HG02938 (cell line): ENCODE results near the gene VASN.

Experiments
- ATAC-seq: cut with Tn5 transposase; IDR thresholded peaks from one replicate; pipeline ENCODE4 v1.9.1; 2021; ENCODE audit warnings: mild to moderate bottlenecking, moderate library complexity; ENCODE audit not compliant: unreplicated experiment

The VASN gene

DNA sequence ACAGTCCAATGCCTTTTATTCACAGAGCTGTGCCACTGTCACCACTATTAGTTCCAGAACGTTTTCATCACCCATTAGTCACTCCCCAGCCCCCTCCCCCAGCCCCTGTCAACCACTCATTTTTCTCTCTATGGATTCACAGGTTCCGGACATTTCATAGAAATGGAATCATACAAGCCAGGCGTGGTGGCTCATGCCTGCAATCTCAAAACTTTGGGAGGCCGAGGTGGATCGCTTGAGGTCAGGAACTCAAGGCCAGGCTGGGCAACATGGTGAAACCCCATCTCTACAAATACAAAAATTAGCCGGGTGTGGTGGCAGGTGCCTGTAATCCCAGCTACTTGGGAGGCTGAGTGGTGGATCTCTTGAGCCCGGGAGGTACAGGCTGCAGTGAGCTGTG lies 19.8 kb upstream of the VASN start:
- ATAC-seq: no peak

DNA sequence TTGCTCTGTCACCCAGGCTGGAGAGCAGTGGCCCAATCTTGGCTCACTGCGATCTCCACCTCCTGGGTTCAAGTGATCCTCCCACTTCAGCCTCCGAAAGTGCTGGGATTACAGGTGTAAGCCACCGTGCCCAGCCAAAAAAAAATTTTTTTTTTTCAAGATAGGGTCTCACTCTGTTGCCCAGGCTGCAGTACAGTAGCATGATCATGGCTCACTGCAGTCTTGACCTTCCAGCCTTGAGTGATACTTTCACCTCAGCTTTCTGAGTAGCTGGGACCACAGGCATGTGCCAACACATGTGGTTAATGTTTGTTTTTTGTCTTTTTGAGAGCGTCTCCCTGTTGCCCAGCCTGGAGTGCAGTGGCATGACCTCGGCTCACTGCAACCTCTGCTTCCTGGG lies 18.8 kb upstream of the VASN start:
- no peak for ATAC-seq

DNA sequence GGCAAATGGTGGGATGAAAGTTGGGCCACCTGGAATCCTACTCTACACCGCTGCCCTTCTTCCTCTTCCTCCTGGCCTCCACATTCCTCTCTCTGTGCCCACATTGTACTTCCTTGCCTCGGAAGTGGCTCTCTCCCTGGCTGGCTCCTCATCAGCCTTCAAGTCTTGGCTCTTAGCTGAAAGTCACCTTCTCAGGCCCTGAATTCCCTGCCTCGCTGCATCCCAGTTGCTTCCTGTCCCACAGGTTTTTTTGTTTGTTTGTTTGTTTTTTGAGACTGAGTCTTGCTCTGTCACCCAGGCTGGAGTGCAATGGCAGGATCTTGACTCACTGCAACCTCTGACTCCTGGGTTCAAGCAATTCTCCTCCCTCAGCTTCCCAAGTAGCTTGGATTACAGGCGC lies 18.0 kb upstream of the VASN start:
- no peak for ATAC-seq

DNA sequence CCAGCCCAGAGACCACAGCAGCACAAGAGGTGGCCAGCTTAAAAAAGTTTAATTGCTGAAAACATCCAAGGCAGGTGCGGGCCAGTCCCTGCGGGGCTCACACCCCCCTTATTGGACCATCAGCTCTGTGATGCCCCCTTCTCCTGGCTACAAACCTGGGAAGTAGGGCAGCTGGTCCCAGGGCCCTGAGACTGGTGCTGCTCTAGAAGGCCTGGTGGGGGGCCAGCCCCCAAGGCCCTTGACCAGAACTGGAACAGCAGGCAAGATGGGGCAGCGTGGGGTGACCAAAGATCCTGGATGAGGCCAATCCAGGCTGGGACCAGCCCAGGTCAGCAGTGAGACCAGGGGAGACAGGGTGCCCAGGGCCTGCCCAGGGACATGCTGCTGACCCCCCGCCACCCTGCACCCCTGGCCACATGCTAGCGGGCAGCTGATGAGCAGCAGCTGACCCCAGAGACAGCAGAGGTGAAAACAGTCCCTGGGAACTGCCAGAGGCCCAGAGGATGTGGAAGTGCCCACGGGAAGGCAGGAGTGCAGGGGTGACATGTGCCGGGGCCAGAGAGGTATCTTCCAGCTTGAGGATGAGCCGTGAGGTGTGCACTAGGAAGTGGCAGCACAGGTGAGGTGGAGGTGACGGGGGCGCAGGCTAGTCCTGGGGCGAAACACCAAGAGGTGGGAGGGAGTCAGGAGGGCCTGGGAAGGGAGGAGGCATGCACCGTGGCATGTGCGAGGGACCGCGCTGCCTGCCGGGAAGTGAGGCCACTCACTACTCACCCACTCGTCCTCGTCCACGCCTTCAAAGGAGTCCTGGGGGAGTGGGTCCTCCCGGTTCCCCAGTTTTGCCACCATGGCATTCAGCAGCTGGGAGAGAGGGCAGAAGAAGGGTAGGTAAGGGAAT lies 16.9 kb upstream of the VASN start:
- ATAC-seq: no peak

DNA sequence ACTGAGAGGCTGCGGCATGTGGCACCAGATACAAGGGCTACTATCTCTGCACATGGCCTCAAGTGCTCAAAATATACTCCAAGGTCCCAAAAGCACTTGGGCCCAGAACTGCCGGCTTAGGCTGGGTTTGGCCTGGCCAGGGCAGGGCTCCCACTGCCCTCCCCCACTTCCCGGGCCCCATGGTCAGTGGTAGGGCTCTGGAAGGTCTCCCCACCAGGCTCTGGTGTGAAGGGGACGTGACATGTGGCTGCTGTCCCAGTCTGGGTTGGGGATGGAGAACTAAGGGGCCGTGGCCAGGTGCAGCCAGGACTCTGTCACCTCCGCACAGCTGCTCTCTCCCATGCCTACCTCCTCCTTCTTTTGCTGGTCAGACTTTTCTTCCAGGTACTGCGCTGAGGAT lies 14.8 kb upstream of the VASN start:
- no peak for ATAC-seq

DNA sequence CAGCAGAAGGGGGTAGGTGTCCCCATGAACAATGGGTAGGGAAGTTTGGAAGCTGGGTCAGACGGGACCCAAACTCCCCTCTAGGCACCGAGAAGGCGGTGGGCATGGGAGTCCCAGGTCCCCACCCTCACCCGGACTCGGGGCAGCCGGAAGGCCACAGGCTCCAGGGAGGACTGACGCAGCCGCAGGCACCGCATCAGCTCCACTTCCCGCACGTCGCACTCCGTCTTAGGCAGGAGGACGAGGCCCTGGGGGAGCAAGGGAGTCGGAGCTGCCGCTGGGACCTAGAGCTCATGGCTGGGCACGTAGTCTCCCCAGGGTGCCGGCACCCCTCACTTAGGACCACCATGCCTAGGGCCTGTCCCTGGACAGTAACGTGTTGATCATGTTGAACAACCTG lies 13.4 kb upstream of the VASN start:
- no peak for ATAC-seq

DNA sequence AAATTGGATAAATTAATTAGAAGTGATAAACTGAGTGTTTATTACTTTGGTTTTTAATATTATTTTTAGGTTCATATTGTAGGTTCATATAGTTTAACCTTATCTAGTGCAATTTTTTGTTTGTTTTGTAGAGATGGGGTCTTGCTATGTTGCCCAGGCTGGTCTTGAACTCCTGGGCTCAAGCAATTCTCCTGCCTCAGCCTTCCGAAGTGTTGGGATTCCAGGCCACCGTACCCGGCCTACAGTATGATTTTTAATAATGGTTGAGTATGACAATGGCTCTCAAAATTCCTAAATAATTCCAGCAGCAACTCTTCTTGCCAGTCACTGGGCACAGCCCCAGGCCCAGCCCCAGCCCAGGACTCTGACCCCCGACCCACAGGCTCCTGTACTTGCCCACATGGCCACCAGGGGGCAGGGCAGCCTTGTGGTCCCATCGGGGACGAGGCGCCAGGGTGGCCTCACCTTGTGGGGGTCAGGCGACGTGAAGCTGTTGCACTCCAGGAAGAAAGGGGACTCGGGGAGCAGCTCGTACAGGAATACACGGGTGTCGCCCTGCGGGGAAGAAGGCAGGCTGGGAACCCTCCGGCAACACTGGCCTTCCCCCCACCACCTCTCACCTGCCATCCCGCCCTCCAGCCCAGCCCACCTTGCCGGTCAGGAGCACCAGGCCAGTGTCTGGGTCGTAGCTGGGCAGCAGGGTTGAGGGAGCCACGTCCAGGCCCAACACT lies 12.7 kb upstream of the VASN start:
- no peak for ATAC-seq

DNA sequence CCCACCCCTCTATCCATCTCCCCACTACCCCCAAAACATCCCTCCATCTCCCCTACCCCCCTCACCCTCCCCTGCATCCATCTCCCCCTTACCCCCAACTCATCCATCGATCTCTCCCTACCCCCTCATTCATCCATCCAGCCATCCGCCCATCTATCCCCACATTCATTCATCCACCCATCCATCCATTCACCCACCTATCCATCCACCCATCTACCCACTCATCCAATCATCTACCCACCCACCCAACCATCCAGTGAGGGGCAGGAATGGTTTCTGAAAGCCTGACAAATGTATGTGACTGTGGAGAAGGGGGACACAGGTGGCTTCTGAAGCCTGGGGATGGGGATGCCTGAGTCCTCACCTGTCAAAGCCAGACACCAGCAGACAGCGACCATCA lies 11.7 kb upstream of the VASN start:
- ATAC-seq: no peak

DNA sequence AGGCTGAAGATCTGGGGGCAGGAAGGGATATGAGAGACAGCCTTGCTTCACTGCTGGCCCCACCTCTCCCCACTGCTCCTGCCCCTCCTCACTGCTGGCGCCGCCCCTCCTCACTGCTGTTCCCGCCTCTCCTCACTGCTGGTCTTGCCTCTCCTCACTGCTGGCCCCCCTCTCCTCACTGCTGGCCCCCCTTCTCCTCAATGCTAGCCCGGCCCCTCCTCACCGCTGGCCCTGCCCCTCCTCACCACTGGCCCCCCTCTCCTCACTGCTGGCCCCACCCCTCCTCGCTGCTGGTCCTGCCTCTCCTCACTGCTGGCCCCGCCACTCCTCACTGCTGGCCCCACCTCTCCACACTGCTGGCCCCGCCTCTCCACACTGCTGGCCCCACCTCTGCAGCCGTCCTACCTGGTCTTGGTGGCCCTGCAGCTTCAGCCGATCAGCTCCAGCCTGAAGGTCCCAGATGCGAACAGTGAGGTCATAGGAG lies 11.1 kb upstream of the VASN start:
- ATAC-seq: no peak

DNA sequence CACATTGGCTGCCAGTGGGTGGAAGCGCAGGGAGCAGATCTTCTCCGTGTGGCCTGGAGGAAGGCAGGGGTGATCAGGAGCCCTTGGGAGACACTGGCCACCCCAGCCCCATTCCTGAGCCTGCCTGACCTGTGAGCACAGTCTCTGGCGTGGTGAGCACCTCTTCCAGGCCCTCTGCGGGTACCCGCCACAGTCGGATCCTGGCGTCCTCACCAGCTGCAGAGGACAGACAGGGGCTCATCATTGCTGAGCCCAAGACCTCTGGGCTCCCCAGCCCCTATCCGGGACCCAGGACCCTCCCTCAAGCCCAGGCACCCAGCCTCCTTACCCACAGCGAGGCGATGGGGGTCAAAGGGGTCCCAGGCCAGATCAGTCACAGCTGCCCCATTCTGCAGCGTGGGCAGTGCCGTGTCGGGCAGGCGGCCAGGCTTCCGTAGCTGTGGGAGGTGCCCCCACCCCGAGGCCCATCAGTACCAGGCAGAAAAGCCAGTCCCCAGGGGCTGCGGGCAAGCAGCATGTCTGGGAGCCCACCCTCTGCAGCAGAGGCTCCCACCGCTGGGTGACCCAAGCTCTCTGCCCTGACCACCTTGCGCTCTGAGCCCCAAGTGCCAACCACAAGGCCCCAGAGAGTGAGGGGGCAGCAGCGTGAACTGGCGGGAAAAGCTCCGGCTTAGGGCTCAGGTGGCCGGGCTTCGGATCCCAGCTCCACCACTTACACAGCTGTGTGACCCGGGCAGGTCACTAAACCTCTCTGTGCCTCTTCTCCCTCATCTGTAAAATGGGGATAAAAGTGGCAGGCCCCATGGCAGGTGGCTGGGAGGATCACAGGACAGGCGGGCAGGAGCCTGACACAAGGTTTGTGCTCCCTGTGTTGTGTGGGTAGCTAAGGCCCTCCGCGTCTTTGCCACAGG lies 10.4 kb upstream of the VASN start:
- no peak for ATAC-seq

DNA sequence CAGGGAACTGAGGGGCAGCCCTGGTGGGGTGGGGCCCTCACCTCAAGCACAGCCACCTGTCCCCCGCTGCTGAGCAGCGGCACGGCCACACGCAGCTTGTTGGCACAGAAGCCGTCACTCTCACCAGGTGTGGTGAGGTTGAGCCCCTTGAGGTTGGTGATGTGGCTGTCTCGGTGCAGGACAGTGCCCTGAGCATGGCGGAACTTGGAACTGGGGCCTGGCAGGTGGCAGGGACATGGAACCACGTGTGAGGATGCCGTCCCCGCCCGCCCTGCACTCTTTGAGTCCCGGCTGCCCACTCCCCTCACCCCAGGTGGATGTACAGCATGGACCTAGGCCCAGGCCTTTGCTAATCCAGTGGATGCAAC lies 9.7 kb upstream of the VASN start:
- ATAC-seq: no peak

DNA sequence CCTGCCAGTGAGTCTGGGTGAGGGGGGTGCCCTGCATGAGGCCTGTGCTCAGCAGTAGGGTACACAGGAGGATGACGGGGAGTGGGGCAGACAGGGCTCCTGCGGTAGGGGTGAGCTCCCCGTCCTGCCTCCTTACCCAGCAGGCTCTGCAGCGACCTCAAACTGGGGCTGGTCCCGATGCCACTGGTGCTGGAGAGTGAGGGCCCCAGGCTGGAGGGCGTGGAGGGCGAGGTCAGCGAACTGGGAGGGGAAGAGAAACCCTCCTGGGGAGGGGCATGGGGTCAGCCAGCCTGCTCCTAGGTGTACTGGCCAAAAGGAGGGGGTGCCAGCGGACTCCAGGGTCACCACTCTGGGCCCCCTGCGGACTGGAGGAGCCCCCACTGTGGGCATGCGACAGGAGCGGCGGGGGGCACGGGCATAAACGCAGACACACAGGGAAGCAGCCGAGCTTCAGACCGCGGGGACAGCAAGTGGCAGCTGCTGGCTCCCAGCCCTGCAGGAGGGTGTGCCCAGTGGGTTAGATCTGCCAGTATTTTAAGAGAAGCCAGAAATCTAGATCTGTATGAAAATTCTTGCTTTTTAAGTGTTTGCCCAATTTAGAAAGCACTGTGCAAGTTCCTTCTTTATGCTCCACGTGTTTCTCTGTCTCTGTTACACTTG lies 9.0 kb upstream of the VASN start:
- ATAC-seq: no peak

DNA sequence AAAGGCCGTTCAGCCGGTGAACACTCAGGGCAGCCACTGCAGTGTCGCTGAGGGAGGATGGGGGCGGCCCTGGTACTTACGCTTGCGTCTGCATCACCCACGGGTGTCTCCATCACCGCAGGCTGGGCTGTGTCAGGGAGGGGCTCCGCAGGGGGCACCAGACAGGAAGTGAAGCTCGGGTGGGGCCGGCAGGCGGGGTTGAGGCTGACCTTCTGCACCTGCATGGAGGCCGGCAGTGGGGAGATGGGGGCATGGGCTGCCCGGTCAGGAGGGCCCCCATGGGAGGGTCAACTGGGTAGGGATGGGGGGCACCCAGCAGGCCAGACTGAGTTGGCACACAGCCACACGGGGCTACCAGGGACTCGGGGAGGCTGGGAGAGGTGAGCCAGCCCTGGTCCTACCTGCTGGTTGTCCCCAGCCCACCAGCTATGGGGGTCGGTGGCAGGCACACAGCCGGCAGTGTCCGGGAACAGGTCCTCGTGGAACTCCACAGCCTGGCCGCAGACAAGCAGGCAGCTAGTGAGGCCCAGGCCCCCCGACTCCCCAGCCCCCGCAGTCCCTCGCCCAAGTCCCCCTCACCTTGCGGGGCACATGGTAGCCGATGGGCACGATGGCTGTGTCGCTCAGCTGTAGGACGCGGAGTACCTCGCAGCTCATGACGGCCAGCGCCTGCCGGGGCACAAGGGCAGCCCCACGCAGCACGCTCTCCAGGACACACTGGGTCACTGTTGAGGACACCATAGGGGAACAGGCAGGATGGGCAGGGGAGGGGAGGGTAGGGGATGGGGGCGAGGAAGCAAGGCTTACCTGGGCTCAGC lies 7.2 kb upstream of the VASN start:
- ATAC-seq: no peak

DNA sequence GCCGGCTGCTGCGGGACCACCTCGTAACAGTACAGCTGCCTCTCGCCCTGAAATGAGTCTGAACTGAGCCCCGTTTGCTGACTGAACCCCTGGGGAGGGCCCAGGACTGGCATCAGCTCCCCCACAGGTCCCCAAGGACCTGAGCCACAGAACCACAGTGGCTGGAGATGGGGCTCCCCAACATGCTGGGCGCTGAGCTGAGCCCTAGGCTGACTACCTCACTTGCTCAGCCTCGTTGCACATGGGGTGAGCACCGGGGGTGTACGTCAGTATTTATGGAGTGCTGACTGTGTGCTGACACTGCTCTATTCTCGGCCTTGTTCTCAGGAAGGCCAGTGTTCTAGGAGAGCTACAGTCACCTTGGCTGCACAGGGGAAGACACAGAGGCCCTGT lies 6.6 kb upstream of the VASN start:
- no peak for ATAC-seq

DNA sequence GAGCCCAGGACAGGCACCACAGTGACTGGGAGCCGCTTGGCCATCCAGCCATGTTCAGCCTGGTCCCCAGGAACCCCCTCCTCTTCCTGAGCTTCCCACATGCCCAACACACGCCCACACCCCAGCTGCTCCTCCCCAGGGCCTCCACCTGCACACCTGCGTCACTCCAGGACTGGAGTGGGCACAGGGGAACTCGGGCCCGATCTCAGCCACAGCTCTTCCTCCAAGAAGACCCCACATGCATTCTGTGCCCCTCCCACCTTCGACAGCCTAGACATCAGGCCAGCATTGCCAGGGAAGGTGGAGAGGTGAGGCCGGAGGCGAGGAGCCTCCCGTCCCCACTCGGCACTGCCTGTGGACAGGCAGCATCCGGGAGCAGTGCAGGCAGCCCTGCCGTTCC lies 6.0 kb upstream of the VASN start:
- no peak for ATAC-seq

DNA sequence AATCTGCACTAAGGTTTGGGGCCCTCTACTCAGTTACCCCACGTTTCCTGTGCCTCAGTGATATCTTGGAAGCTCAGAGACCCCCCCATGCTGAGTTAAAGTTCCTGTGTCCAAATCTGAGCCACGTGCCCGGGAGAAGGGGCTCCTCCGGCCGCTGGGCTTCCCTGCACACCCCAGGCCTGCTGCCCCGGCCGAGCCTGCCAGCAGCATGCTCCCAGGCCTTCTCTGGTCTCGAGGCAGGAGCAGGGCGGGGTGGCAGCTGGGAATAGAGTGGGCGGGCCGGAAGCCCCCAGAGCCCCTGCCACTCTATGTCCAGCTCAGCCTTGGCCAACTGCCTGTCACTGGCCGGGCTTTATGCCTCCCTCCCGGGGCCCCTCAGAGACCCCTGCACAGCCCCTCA lies 5.6 kb upstream of the VASN start:
- ATAC-seq: no peak

DNA sequence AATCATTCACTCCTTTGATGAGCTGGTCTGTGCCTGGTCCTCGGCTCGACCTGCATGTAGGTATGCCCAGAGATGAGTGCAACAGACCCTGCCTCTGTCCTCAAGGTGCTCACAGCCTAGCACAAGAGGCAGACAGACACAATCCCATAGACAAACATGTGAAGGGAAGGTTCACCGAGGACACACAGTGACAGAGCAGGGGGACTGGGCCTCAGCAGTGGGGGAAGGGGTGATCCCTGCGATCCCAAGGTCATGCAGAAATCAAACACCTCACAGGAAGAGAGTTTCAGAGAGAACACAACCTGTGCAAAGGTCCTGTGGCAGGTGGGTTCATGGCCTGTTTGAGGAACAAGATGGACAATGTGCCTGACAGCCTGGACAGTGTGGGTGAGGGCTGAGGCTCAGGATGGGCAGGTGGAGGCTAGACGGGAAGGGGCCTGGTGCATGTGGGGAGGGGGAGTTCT lies 4.2 kb upstream of the VASN start:
- ATAC-seq: no peak

DNA sequence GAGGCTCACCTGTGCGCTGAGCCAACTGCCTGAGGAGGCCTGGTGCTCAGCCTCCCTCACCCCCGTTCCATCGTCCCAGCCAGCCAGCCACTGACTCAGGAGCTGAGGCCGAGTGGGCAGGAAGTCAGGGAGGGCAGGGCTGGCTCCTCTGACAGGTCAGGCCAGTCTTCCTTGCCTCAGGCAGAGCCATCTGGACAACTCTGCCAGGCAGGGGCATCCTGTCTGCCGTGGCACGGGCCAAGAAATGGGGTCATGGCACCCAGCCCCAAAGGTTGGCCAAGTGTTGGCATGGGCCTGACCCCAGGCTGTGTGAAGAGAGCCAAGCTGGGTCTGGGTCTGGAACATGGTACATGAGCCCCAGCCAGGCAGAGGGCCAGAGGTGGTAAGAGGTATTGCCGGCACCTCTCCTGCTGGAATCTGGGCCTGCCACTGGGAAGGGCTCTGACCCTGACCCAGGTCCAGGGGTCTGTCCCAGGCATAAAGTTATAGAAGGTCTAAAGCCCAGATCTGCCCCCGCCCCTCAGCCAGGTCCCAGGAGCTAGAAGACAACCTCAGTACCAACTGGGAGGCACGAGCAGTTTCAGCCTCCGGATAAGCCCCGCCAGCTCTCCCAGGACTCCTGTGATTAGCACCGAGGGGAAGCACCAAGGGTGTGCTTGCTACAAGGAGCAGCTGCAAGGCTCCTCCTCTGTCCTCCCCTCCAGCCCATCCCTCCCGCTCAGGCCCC lies 2.5 kb upstream of the VASN start:
- ATAC-seq: no peak

DNA sequence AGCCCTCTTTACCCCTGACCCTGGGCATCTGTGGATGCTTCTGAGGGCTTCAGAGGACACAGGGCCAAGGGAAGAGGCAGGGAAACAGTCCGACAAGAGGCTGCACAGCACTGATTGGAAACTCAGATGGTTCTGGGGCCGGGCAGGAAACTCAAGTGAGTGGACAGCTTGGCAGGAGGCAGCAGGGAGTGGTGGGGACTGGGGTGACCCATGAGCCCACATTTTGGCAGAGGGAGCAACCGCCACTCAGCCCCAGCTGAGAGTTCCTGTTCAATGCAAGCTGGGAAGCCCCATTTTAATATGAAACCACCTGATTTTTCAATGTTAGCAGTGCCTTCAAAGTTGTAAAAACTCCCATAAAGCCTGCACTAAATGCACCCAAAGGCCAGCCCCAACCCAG lies 1.5 kb upstream of the VASN start:
- no peak for ATAC-seq
